ENCODE data around the gene UCP2. TPM values are rescaled to one million over a fixed set of nuclear protein-coding genes. Genes with fewer than 3 reads are reported as not detected.
A peak's percentile ranks its signal among the peaks of the same experiment; 100 is the strongest.

The UCP2 gene, protein sequence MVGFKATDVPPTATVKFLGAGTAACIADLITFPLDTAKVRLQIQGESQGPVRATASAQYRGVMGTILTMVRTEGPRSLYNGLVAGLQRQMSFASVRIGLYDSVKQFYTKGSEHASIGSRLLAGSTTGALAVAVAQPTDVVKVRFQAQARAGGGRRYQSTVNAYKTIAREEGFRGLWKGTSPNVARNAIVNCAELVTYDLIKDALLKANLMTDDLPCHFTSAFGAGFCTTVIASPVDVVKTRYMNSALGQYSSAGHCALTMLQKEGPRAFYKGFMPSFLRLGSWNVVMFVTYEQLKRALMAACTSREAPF
- 10 to 100 TPM; 33.9 to 46.7 TPM for total RNA-seq
- long read RNA-seq, transcript UCP2-201 (8 exons, 2,113 nt): major isoform, 7 of 7 reads
- long read RNA-seq, partial matches to known transcripts: 0 of 7 reads
- long read RNA-seq, other reads (novel, unspliced or antisense): 0 of 7 reads

DNA sequence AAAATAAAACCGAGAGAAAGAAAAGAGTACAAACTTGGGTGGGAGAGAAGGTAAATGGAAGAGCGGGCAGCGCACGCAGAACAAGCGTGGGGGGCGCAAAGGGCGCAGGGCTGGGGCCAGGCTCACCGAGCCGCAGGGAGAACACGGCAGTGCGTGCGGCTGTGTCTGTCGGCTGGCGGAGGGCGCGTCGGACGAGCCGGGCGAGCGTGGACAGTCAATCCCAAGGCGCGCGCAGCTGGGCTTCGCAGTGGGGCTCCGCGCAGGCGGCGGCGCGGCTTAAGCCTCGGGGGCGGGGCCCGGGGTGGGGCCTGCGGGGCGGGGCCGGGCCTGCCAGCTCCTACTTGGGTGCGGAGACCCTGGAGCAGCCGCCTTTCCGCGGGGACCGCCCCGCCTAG lies at the start of gene UCP2:
TSS of gene UCP2 (minus strand) at position 249 of the 395 bp plus-strand sequence. CDS start 4,465 bp downstream, outside the sequence.
- intact Hi-C loops (cut with DNase I, micrococcal nuclease): no loop called here
- peak; percentile 88 to 89 for DNase-seq
- peak; percentile 72 for ATAC-seq

DNA sequence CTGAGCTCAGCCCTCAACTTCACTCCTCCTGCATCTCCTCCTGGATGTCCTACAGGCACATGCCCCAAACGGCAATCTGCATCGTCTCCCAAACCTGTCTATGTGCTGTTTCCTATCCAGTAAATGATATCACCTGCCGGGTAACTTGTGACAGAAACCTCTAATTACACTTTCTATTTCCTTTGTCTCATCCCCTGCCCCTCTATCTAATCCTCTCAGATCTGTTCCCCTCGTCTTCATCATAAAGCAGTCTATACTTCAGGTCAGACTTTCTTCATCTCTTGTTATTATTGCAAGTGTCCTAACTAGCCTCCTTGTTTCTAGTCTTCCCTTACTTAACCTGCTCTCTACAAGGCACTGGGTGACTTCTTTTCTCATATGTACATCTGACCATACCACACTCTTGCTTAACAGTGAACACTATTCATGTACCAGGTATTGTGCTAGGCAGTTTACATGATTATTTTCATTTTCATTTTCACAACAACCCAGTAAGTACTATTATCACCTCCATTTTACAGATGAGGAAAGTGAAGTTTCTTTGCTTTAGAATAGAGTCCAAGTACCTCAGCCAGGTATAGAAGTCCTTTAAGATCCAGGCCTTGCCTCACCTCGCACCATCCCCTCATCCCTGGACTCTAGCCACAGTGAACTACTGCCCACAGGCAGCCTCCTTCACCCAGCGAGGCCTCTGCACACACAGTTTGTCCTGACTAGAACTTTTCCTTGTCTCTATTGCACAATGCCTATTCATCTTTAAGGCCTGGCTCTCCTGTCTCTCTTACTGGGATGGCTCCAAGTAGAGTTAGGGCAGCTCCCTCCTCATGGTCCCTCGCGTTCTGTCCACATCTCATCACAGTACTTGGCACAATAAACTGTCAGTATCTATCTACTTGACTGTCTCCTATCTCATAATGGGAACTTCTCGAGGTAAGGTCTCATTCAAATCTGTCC lies 48.4 kb upstream of the UCP2 start:
- intact Hi-C loops (cut with DNase I, micrococcal nuclease): no loop called here
- ATAC-seq: no peak

DNA sequence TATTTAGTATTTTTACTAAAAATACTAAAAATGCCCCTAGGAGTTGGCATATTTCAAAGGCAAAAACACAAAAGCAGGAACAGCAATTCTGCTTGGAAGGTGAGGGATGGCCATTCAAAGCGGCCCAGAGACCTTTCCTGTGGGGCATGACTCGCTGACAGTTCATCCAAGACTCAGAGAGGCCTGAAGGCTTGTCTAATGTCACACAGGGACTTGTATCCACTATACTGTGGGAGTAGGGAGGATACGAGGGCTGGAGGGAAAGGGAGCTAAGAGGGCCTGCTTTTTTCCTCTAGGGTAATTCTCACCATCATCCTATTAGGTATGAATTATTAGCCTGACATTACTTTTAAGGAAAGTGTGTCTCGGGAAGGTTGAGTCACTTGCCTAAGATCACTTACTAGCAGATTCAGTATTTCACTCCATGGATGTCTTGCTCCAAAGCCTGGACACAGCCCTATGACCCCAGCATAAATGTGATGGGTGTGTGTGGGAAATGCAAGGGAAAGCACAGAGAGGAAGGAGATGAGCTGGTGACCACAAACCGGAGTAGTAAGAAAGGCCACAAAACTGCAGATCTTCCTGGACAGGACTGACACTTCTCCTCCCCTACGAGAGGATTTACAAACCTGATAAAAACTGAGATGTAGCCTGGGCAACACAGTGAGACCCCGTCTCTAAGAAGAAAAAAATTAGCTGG lies 43.0 kb upstream of the UCP2 start:
- DNase-seq (no peak), ATAC-seq (no peak)
- intact Hi-C loops (cut with DNase I, micrococcal nuclease): no loop called here

More for the DNA sequence above, 48.4 kb upstream of the UCP2 start:
- DNase-seq: no peak

DNA sequence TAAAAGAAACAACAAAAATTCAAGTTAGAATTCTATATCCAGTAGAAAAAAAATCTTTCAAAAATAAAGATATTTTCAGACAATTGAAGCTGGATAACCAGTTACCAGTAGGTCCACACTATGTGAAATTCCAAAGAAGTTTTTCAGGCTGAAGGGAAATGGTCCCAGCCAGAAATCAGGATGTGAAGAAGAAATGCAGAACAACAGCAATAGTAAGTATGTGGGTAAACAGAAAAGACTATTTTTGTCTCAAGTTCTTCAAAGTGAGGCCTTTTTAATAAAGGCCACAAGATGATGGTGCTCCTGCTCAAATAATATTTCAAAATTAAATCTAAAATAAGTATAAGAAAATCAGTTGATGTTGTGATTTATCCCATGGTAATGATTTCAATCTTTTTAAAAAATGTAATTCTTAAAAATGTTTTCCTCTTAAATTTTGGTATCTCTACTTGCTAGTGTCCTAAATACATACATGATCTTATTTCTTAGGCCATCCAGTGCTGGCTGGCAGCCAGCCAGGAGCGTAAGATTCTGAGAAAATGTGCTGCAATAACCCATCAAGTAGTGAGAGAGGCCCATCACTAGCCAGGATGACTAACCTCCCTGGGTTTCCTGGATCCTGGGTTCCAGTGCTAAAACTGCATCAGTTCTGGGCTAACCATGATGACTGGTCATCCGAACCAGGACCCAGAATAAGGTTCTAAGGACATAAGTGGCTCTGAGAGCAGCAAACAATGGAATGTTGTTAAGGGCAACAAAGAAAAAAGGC lies 41.8 kb upstream of the UCP2 start:
- DNase-seq: no peak
- intact Hi-C loops (cut with DNase I, micrococcal nuclease): no loop called here
- no peak for ATAC-seq

DNA sequence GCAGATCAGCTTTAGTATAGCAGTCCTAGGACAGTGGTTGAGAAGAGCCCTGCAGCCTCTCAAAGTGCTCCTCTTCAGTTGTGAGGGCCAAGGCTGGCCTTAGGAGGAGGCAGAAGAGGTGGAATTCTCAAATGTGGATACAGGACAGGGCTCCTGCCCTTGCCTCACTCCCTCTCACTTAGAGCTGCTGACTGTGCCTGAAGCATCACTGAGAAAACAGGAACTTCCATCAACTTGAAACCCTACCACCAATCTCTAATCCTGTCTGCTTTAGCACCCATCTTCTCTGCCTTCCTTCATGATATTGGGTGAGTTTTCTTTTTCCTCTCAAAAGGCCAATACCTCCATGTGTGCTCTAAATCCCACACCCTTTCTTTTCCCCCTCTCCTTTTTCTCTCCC lies 40.6 kb upstream of the UCP2 start:
- intact Hi-C loops (cut with DNase I, micrococcal nuclease): no loop called here
- ATAC-seq (no peak), DNase-seq (no peak)

DNA sequence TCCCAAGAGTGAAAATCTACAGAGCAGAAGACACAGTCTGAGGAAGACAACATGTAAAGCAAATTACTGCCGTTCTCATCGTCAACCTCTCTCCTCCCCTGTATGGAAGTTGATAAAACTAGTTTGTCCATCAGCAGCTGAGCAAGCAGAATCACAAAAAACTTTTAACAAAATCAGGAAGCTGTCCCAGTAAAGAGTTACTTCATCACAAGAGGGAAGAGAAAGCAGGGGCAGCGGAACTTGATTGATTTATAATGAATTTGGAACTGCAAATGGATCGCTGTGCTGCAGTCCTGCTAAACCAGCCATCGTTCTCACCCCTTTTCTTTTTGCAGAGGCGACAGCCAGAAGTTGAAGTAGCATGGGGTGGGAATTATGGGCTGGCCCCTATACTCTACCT lies 39.9 kb upstream of the UCP2 start:
- no peak for ATAC-seq
- intact Hi-C loops (cut with DNase I, micrococcal nuclease): no loop called here
- DNase-seq: no peak

DNA sequence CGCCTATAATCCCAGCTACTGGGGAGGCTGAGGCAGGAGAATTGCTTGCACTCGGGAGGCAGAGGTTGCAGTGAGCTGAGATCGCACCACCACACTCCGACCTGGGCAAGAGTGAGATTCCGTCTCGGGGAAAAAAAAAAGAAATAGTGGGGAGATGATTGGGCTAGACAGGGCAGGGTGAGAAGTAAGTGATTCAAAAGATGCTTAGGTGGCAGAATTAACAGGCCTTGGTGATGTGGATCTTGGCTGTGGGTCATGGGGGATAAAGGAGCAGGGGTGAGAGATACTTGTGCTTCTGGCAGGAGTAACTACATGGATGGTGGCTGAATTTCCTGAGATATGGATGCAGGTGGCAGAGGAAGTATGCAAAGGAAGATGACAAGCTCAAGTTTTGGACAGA lies 39.4 kb upstream of the UCP2 start:
- no peak for ATAC-seq

DNA sequence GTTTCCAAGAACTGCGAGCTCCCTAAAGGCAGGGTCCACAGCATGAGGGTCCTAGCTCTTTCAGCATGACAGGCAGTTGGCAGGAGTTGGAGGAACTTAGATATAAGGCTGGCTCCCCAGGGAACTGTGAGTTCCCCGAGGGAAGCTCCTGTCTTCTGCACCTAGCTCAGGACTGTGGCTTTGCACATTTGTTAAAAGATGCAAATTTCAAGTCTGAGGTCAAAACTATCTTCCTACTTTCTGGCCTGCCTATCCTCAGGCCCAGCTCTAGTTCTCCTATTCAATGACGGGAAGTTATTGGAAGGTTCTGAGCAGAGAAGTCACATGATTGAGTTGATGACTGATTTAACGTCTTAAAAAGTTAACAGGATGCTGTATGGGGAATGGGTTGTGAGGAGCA lies 37.9 kb upstream of the UCP2 start:
- intact Hi-C loops (cut with DNase I, micrococcal nuclease): no loop called here
- DNase-seq: no peak
- no peak for ATAC-seq

More for the DNA sequence above, 39.4 kb upstream of the UCP2 start:
- intact Hi-C loops (cut with DNase I, micrococcal nuclease): no loop called here
- DNase-seq: no peak

DNA sequence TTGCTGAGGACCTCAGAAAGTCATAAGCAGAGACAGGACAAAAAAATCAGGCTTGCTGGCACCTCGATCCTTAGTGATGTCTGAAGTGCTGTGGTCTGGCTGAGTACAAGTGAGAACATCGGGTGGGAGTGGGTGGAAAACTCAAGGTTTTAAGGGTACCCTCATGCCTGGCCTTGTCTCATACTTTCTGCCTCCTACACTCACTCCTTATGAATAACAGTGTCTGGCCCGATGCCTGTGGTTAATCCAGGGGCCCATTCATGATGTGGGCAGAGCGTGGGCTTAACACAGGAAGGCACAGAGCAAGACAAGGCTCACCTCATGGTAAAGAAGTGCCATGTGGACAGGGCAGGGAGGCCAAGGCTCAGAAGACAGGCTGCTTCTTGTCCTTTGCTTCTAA lies 37.2 kb upstream of the UCP2 start:
- DNase-seq: no peak
- intact Hi-C loops (cut with DNase I, micrococcal nuclease): no loop called here
- ATAC-seq: no peak

DNA sequence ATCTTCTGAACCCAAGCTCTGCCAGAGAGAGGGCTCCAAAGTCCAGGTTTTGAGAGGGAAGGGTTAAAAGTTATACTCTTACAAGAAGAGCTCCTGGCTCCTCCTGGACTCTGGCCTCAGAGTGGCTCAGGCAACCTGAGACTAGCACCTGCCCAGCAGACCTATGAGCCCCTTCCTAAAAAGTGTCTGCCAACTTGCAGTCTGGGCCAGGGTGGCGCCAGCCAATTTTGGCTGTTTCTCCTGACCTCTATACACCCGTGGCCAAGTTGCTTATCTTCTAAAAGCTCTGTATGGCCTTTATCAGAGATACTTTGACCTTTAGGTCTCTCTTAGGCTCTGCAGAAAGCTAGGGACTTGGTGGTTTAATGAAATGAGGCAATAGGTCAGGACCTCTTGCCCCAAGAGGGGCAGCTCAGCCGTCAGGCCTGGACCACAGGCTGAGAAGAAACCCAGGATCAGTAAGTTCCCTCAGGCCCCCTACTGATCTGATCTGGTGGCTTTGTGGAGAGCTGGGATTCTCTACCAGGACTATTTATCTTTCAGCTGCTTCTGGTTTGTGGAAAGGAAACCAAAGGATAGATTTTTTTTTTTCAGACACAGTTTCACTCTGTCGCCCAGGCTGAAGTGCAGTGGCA lies 36.6 kb upstream of the UCP2 start:
- intact Hi-C loops (cut with DNase I, micrococcal nuclease): no loop called here
- peak; percentile 64 for ATAC-seq
- DNase-seq: peak; percentile 33 to 42

DNA sequence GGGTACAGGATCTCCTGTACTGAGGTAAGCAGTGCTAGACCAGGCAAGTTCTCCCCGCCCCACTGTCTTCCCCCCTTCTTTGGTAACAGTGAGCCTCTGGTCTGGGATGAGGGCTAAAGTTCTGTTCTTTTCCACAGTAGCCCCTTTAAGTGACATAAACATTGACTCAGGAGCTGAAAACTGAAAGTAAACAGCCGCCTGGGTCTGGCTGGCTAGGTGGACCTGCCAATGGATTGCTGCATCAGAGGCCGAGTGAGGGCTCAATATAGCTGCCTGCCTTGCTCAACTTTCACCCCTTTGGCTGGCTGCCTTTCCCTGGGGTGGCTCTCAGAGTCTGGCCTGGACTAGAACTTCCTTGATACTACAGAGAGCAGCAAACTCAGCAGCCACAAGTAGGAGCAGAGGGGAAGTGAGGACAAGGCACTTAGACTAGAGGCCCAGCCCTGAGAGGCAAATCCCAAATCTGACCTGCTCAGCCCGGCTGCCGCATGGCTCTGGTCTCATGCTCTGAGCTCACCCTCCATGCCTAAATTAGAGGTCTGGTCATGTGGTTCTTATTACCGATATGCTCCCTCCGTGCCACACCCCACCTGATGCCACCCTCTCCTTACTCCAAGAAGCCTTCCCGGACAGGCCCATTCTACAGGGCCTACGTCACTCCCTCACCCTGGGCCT lies 35.8 kb upstream of the UCP2 start:
- ATAC-seq (peak; percentile 93), DNase-seq (peak; percentile 90 to 96)
- intact Hi-C loops (cut with DNase I, micrococcal nuclease): no loop called here

DNA sequence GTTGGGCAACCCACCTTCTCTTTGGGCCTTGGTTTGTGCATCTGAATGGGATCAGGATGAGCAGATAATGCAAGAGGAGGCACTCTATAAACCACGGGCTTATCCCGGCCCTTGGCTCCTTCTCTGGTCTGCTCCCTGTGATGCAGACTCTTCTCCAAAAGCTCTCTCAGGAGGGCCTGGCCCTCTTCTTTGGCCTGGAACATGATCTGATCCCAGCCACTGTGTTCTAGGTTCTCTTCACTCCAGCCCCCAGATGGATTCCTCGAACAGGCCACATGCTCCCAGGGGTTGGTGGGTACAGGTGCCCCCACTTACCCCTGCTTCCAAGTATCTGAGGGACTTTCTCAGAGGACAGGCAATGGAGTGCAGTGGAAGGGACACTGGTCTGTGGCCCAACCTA lies 35.0 kb upstream of the UCP2 start:
- intact Hi-C loops (cut with DNase I, micrococcal nuclease): no loop called here
- no peak for ATAC-seq
- no peak for DNase-seq

DNA sequence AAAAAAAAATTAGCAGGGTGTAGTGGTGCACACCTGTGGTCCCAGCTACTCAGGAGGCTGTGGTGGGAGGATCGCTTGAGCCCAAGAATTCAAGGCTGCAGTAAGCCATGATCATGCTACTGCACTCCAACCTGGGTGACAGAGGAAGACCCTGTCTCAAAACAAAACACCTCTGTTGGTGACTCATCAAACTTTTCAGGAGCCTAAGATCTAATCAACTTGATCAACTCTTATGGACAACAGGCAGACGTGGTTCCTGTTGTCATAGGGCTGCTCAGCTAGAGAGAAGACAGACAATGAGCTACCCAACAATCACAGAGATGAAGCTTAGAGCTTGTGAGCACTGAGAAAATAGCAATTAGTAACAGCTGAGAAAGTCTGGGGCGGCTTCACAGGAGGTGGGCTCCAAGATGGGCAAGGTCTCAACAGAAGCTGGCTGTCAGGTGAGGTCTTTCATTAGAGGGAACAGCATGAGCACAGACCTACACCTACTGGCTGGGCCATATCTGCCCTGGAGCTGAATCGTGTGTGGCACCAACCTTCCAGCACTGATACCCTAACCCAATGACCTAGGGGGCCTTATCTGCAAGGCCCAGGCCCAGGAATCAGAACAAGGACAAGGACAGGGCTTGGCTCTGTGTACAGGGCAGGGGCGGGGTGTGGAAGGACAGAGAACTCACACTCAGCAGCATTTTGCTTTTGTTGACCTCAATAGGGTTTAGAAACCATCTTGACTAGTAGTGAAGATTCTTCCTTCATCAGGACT lies 33.5 kb upstream of the UCP2 start:
- DNase-seq: no peak
- no peak for ATAC-seq
- intact Hi-C loops (cut with DNase I, micrococcal nuclease): no loop called here

DNA sequence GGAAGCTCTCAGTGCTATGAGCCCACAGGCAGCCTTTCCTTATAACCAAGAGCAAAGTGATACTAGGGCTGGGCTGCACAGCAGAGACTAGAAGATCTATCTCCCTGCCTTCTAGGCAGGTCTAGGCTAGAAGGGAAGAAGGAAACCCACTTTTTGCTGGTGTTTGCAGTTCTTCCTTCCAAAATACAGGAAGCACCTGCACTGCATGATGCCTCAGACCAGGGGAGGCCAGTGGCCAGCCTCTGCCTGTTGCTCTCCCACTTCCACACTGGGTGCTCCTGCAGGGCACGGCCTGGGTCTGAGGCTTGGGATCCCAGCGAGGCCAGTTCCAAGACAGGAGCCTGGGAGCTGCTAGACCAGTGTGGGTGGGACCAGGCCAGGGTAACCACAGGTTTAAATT lies 32.2 kb upstream of the UCP2 start:
- DNase-seq: no peak
- intact Hi-C loops (cut with DNase I, micrococcal nuclease): no loop called here
- ATAC-seq: no peak

DNA sequence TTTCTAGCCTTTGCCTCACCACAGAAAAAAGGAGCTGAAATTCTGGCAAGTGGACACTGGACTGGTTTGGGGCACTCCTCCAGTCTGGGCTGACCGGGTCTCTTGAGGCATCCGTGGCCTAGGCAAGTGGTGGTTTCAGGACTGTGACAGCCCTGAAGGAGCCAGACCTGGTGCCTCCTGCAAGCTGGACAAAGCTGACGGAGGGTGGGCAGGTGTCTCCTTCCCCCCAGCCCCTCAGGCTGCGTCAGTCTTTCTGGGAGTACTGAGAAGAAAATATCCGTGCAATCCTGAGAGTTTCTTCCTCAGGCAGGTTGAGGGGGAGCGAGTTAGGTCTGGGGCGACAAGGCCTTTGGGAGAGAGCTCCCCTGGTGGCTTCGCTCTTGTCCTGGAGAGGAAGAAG lies 30.5 kb upstream of the UCP2 start:
- ATAC-seq (no peak), DNase-seq (no peak)
- intact Hi-C loops (cut with DNase I, micrococcal nuclease): no loop called here

DNA sequence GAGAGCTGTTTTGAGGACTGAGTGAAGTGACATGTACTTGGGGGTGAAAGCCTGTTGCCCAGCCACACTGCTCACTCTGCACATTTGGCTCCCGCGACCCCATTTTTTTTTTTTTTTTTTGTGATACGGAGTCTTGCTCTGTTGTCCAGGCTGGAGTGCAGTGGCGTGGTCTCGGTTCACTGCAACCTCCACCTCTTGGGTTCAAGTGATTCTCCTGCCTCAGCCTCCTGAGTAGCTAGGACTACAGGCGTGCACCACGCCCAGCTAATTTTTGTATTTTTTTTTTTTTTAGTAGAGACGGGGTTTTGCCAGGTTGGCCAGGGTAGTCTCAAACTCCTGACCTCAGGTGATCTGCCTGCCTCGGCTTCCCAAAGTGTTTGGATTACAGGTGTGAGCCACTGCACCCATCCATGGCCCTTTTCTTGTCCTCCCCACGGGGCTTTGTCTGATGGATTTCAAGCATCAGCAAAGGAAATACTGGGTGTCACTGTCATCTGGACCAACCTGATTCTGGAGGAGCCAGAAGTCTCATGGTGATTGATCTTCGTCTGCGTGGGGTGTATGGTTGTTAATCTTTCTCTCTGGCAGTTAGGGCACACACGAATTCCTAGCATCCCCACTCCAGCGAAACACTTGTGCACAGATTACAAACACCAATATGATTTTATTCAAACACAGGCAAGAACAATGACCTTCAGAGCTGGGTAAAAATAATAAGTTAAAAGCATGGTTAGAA lies 29.6 kb upstream of the UCP2 start:
- intact Hi-C loops (cut with DNase I, micrococcal nuclease): no loop called here
- no peak for ATAC-seq
- DNase-seq: no peak
